ENCODE data around the gene TRAF6. TPM values are rescaled to one million over a fixed set of nuclear protein-coding genes. Genes with fewer than 3 reads are reported as not detected.

TRAF6 gene
- total RNA-seq, 4 donors from 2014 or later = 14.3 to 19.1 (median 15.6) TPM

GRCh38 chr11:36507824-36508489 is 2.1 kb downstream of the TRAF6 start:
- no peak for TF ChIP-seq CTCF (IDR thresholded peaks at IDR 0.05; ENCODE audit: low read depth)

GRCh38 chr11:36501236-36501635 is 8.8 kb downstream of the TRAF6 start:
- TF ChIP-seq CTCF (IDR thresholded peaks at IDR 0.05; ENCODE audit: low read depth) = no peak

GRCh38 chr11:36500315-36500721 is 9.8 kb downstream of the TRAF6 start:
- TF ChIP-seq CTCF (IDR thresholded peaks at IDR 0.05; ENCODE audit: low read depth) = no peak

- no peak for TF ChIP-seq CTCF (IDR thresholded peaks at IDR 0.05; ENCODE audit: low read depth)
Measured at GRCh38 chr11:36499315-36499714, 10.8 kb downstream of the TRAF6 start.

- no peak for TF ChIP-seq CTCF (IDR thresholded peaks at IDR 0.05; ENCODE audit: low read depth)
Measured at GRCh38 chr11:36498721-36499120, 11.4 kb downstream of the TRAF6 start.

- no peak for TF ChIP-seq CTCF (IDR thresholded peaks at IDR 0.05; ENCODE audit: low read depth)
Measured at GRCh38 chr11:36493332-36493731, 16.7 kb downstream of the TRAF6 start.

- no peak for TF ChIP-seq CTCF (IDR thresholded peaks at IDR 0.05; ENCODE audit: low read depth)
Measured at GRCh38 chr11:36492724-36493304, 17.3 kb downstream of the TRAF6 start.
